GM21825 (cell line): ENCODE results near the gene XRCC4.
"Not testable (repeated sequence)": the region's sequence is repeated elsewhere in the genome, so short reads cannot be mapped to it uniquely, and the experiment has no call there.

Source experiments
- ATAC-seq: cut with Tn5 transposase; IDR thresholded peaks from one replicate; pipeline ENCODE4 v1.9.1; 2021; ENCODE audit warnings: mild to moderate bottlenecking, moderate library complexity; ENCODE audit not compliant: unreplicated experiment

The XRCC4 gene

GRCh38 chr5:83256091-83256780 is 178.9 kb downstream of the XRCC4 start:
- ATAC-seq, result no peak

- not testable (repeated sequence) for ATAC-seq
Observed at GRCh38 chr5:83257684-83258083, 180.3 kb downstream of the XRCC4 start.

GRCh38 chr5:83265318-83265717 is 188.0 kb downstream of the XRCC4 start:
- no peak for ATAC-seq

- no peak for ATAC-seq
Observed at GRCh38 chr5:83270311-83270710, 193.0 kb downstream of the XRCC4 start.

- ATAC-seq, result no peak
Observed at GRCh38 chr5:83277154-83277553, 199.8 kb downstream of the XRCC4 start.

GRCh38 chr5:83277953-83278352 is 200.6 kb downstream of the XRCC4 start:
- no peak for ATAC-seq

GRCh38 chr5:83281176-83281575 is 203.8 kb downstream of the XRCC4 start:
- ATAC-seq, result no peak

- ATAC-seq, result no peak
Observed at GRCh38 chr5:83281658-83282057, 204.3 kb downstream of the XRCC4 start.

- no peak for ATAC-seq
Observed at GRCh38 chr5:83283761-83284160, 206.4 kb downstream of the XRCC4 start.

- ATAC-seq, result no peak
Observed at GRCh38 chr5:83285661-83286398, 208.5 kb downstream of the XRCC4 start.

- no peak for ATAC-seq
Observed at GRCh38 chr5:83294246-83294645, 216.9 kb downstream of the XRCC4 start.

- no peak for ATAC-seq
Observed at GRCh38 chr5:83299353-83299752, 222.0 kb downstream of the XRCC4 start.

- peak; percentile 99 for ATAC-seq
Observed at GRCh38 chr5:83306572-83307241, 229.4 kb downstream of the XRCC4 start.

GRCh38 chr5:83312663-83313062 is 235.3 kb downstream of the XRCC4 start:
- no peak for ATAC-seq

GRCh38 chr5:83313436-83313835 is 236.1 kb downstream of the XRCC4 start:
- ATAC-seq, result no peak

- no peak for ATAC-seq
Observed at GRCh38 chr5:83321483-83322055, 244.2 kb downstream of the XRCC4 start.

- ATAC-seq, result no peak
Observed at GRCh38 chr5:83322273-83322924, 245.1 kb downstream of the XRCC4 start.

- ATAC-seq, result no peak
Observed at GRCh38 chr5:83323557-83324180, 246.3 kb downstream of the XRCC4 start.

GRCh38 chr5:83331842-83332241 is 254.5 kb downstream of the XRCC4 start:
- no peak for ATAC-seq

GRCh38 chr5:83337453-83338035 is 260.2 kb downstream of the XRCC4 start:
- ATAC-seq, result no peak
